Amniotic epithelial cell (primary cell): ENCODE data around the gene RALGPS2.
A peak's percentile ranks its signal among the peaks of the same experiment; 100 is the strongest.
"Not testable (repeated sequence)": the region's sequence is repeated elsewhere in the genome, so short reads cannot be mapped to it uniquely, and the experiment has no call there.

Source experiments
- DNase-seq: peaks from one replicate; pipeline ENCODE4 v3.0.0-alpha.2; 2010; ENCODE audit warnings: low read depth

The RALGPS2 gene

GRCh38 chr1:178724376-178724727 lies 692 bp upstream of the RALGPS2 start:
- no peak for DNase-seq

GRCh38 chr1:178725466-178726086 lies 532 bp downstream of the RALGPS2 start:
- peak; percentile 20 for DNase-seq

- peak; percentile 86 for DNase-seq
Observed at GRCh38 chr1:178726087-178726517, 1.1 kb downstream of the RALGPS2 start.

GRCh38 chr1:178726545-178726944 lies 1.5 kb downstream of the RALGPS2 start:
- no peak for DNase-seq

GRCh38 chr1:178727014-178727895 lies 2.2 kb downstream of the RALGPS2 start:
- peak; percentile 54 for DNase-seq

GRCh38 chr1:178733972-178734371 lies 8.9 kb downstream of the RALGPS2 start:
- no peak for DNase-seq

GRCh38 chr1:178738780-178739179 lies 13.7 kb downstream of the RALGPS2 start:
- DNase-seq, result no peak

- peak; percentile 61 for DNase-seq
Observed at GRCh38 chr1:178739285-178740045, 14.4 kb downstream of the RALGPS2 start.

GRCh38 chr1:178740491-178740890 lies 15.4 kb downstream of the RALGPS2 start:
- no peak for DNase-seq

GRCh38 chr1:178740924-178741323 lies 15.9 kb downstream of the RALGPS2 start:
- DNase-seq, result no peak

GRCh38 chr1:178743801-178744200 lies 18.8 kb downstream of the RALGPS2 start:
- no peak for DNase-seq

GRCh38 chr1:178745260-178745659 lies 20.2 kb downstream of the RALGPS2 start:
- DNase-seq, result no peak

GRCh38 chr1:178746345-178746744 lies 21.3 kb downstream of the RALGPS2 start:
- DNase-seq, result no peak

GRCh38 chr1:178747361-178747760 lies 22.3 kb downstream of the RALGPS2 start:
- not testable (repeated sequence) for DNase-seq

- DNase-seq, result no peak
Observed at GRCh38 chr1:178749581-178750166, 24.6 kb downstream of the RALGPS2 start.

GRCh38 chr1:178751046-178751445 lies 26.0 kb downstream of the RALGPS2 start:
- no peak for DNase-seq

GRCh38 chr1:178752891-178753290 lies 27.8 kb downstream of the RALGPS2 start:
- no peak for DNase-seq

GRCh38 chr1:178754655-178755256 lies 29.7 kb downstream of the RALGPS2 start:
- not testable (repeated sequence) for DNase-seq

- DNase-seq, result peak; percentile 38
Observed at GRCh38 chr1:178768423-178768822, 43.4 kb downstream of the RALGPS2 start.

- DNase-seq, result no peak
Observed at GRCh38 chr1:178772952-178773351, 47.9 kb downstream of the RALGPS2 start.

GRCh38 chr1:178774263-178774662 lies 49.2 kb downstream of the RALGPS2 start:
- DNase-seq, result peak; percentile 27

- DNase-seq, result no peak
Observed at GRCh38 chr1:178776553-178776952, 51.5 kb downstream of the RALGPS2 start.
